GM21381 (cell line): ENCODE data around the gene IRF4.

Source experiments
- ATAC-seq: cut with Tn5 transposase; IDR thresholded peaks from one replicate; pipeline ENCODE4 v1.9.1; 2021; ENCODE audit warnings: mild to moderate bottlenecking, moderate library complexity; ENCODE audit not compliant: unreplicated experiment

Gene IRF4

GRCh38 chr6:391559-392440, at the start of gene IRF4:
Gene IRF4, plus strand, starts transcription at chr6:391752. Its CDS starts 1,401 bp downstream, at chr6:393153.
- ATAC-seq = peak; percentile 43

GRCh38 chr6:341914-342831, 49.4 kb upstream of the IRF4 start:
- ATAC-seq = peak; percentile 53

GRCh38 chr6:342832-343179, 48.7 kb upstream of the IRF4 start:
- no peak for ATAC-seq

GRCh38 chr6:343226-343935, 48.2 kb upstream of the IRF4 start:
- no peak for ATAC-seq

- no peak for ATAC-seq
Measured at GRCh38 chr6:343960-344815, 47.4 kb upstream of the IRF4 start.

- ATAC-seq = no peak
Measured at GRCh38 chr6:344816-345340, 46.7 kb upstream of the IRF4 start.

GRCh38 chr6:345747-346385, 45.7 kb upstream of the IRF4 start:
- no peak for ATAC-seq

GRCh38 chr6:346386-347030, 45.0 kb upstream of the IRF4 start:
- ATAC-seq = no peak

- ATAC-seq = peak; percentile 74
Measured at GRCh38 chr6:347232-347631, 44.3 kb upstream of the IRF4 start.

- ATAC-seq = no peak
Measured at GRCh38 chr6:347951-348859, 43.3 kb upstream of the IRF4 start.

- ATAC-seq = no peak
Measured at GRCh38 chr6:348860-349396, 42.6 kb upstream of the IRF4 start.

- no peak for ATAC-seq
Measured at GRCh38 chr6:349491-349921, 42.0 kb upstream of the IRF4 start.

GRCh38 chr6:350371-350770, 41.2 kb upstream of the IRF4 start:
- ATAC-seq = no peak

GRCh38 chr6:351011-351866, 40.3 kb upstream of the IRF4 start:
- no peak for ATAC-seq

- ATAC-seq = no peak
Measured at GRCh38 chr6:351867-352289, 39.7 kb upstream of the IRF4 start.

GRCh38 chr6:352474-352873, 39.1 kb upstream of the IRF4 start:
- ATAC-seq = no peak
